Astrocyte of the spinal cord (primary cell): ENCODE data around the gene S100A3.
"Not testable (repeated sequence)": the region's sequence is repeated elsewhere in the genome, so short reads cannot be mapped to it uniquely, and the experiment has no call there.

Experiments
- DNase-seq: peaks from one replicate; pipeline ENCODE4 v3.0.0; 2011; ENCODE audit warnings: low read depth, low spot score
- H3K4me3 ChIP-seq: 2 replicates; pipeline ENCODE4 v1.5.1; 2011; ENCODE audit warnings: low read depth, mild to moderate bottlenecking, low read length, moderate library complexity
- in situ Hi-C: cut with HindIII; loops from 2 replicates; pipeline ENCODE4 v1.10.0; 2017; ENCODE audit warnings: low sequenced_read_pairs
- TF ChIP-seq, protein P1 (sequence below): IDR thresholded peaks from 2 replicates; pipeline ENCODE4 v1.5.1; 2012; ENCODE audit warnings: low read depth, mild to moderate bottlenecking, low read length, inconsistent platforms

Gene S100A3

DNA sequence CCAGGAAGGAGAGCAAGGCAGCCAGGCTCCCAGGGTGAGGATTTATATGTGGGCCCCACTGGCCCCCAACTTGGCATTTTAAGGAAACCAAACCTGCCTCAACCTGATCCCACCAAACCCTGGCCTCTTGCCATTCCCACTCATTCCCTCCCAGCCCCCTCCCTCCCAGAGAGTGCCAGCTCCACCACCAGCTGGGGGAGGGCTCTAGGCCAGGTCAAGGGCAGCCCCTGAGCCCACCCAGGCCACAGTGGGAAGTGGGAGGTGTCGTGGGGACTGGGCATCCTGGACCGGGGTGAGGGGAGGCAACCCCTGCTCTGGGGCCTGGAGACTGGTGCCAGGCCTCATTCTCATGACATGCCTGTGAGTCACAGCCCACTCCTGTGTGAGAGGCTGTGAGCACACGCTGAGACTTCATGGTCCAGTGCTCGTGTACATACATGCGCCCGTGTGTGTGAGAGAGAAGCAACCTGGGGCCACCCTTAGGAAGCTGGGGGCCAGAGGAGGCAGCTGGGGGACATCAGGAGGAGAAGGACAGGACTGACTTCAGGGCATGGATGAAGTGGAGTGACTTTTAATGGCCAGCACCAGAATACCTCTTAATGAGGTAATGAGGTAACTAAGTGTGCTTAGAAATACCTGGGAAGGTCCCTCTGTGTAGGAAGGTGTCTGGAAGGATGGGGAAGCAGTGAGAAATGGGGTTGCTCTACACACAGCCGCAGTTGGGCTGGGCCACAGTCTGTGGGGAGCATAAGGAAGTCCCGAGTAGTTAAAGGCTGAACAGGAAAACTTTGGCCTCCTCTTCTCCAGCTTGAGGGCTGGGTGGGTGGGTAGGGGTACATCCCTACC, 16.7 kb upstream of the S100A3 start, which contains the start of gene S100A2:
S100A2 (minus strand) TSS at position 316 of the 846 bp plus-strand sequence. CDS start 1,967 bp downstream, outside the sequence.
- H3K4me3 ChIP-seq: no peak within 1 kb of the TSS
- TF ChIP-seq, protein P1, sequence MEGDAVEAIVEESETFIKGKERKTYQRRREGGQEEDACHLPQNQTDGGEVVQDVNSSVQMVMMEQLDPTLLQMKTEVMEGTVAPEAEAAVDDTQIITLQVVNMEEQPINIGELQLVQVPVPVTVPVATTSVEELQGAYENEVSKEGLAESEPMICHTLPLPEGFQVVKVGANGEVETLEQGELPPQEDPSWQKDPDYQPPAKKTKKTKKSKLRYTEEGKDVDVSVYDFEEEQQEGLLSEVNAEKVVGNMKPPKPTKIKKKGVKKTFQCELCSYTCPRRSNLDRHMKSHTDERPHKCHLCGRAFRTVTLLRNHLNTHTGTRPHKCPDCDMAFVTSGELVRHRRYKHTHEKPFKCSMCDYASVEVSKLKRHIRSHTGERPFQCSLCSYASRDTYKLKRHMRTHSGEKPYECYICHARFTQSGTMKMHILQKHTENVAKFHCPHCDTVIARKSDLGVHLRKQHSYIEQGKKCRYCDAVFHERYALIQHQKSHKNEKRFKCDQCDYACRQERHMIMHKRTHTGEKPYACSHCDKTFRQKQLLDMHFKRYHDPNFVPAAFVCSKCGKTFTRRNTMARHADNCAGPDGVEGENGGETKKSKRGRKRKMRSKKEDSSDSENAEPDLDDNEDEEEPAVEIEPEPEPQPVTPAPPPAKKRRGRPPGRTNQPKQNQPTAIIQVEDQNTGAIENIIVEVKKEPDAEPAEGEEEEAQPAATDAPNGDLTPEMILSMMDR: no peak
- DNase-seq: peak; percentile 92
- in situ Hi-C loops: no loop called here

DNA sequence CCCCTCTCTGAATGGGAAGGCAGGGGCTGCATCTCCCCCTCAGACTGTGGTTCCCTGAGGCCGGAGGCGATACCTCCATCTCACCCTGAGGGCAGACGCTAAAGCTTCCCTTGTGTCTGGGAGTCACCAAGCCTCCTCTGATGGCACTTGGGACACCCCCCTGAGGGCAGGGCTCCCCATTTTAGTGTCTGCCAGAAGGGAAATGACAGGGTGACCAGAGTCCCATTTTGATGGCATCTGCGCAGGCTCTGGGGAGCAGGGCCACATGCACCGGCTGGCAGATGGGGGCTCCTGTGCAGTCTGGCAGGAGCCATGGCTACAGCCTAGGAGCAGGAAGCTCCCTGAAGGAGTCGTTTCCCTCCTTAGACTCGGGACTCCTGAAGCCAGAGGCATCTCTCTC, 14.9 kb upstream of the S100A3 start:
- in situ Hi-C loops: no loop called here
- H3K4me3 ChIP-seq: no peak overlapping the region

DNA sequence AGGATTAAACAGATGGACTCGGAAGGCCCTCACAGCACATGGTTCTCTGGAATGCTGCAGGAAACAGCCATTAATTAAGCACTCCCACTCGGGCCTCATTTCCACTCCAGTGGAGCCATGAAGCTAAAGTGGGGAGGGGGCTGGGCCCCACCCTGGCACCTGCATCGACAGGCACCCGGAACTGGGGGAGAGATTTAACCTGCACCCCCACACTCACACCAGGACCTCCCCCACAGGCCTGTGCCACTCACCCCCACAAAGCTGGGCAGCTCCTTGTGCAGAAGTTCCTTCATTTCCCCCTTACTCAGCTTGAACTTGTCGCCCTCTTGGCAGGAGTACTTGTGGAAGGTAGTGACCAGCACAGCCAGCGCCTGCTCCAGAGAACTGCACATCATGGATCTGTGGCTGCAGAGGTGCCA, 14.4 kb upstream of the S100A3 start:
- no peak overlapping the region for H3K4me3 ChIP-seq
- DNase-seq: no peak
- in situ Hi-C loops: no loop called here
- TF ChIP-seq, protein P1: no peak

More for the DNA sequence above, 14.9 kb upstream of the S100A3 start:
- TF ChIP-seq, protein P1: no peak
- no peak for DNase-seq

DNA sequence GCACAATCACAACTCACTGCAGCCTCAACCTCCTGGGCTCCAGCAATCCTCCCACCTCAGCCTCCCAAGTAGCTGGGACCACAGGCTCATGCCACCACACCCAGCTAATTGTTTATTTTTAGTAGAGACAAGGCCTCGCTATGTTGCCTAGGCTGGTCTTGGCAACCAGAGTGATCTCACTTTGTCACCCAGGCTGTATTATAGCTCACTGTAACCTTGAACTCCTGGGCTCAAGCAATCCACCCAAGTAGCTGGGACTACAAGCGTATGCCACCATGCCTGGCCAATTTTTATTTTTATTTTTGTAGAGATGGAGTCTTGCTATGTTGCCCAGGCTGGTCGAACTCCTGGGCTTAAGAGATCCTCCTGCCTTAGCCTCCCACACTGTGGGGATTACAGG, 13.0 kb upstream of the S100A3 start:
- DNase-seq, in situ Hi-C loops, H3K4me3 ChIP-seq: not testable (repeated sequence)

DNA sequence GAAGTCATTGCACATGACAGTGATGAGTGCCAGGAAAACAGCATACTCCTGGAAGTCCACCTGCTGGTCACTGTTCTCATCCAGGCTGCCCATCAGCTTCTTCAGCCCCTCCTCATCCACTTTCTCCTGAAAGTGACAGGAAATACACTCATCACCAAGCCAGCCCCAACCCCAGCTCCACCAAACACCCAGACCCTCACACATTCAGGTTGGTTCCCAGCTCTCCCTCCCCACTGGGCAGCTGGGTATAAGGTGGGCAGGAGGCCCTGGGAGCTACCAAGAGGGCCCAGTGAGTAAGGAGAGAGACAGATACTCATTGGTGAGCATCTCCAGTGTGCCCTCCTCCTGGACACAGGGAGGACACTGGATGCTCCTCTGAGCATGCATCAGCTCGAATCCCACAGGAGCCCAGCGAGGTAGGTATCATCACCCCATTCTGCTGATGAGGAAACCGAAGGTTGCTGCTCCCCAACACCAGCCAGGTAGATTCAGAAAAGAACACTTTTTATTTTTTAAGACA, 12.5 kb upstream of the S100A3 start:
- no peak for DNase-seq
- no peak overlapping the region for H3K4me3 ChIP-seq
- TF ChIP-seq, protein P1: no peak
- in situ Hi-C loops: no loop called here

DNA sequence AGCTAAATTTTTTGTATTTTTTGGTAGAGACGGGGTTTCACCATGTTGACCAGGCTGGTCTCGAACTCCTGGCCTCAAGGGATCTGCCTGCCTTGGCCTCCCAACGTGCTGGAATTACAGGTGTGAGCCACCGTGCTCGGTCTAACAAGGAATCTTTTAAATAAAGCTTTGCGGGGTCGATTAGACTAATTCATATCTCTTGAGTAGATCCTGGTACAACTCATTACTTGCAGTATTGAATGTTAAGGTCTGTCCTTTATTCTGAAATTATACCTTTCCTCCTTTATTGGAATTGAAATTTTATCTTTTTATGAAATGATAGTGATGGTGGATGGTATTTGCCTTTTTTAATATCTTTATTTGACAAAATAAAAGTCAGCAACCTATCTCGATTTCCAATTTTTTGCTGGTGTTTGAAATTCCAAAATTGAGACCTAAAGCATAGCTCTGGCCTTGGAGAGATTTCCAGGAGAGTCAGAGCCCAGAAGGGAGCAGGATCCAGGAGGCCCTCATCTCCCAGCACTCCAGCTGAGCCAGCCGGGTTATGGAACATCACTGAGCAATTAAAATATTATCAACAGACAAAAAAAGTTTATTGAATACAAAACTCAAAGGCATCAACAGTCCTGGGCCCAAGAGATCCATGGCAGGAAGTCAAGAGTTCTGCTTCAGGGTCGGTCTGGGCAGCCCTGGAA, 11.9 kb upstream of the S100A3 start:
- H3K4me3 ChIP-seq: no peak overlapping the region
- DNase-seq: no peak
- TF ChIP-seq, protein P1: no peak
- in situ Hi-C loops: no loop called here

DNA sequence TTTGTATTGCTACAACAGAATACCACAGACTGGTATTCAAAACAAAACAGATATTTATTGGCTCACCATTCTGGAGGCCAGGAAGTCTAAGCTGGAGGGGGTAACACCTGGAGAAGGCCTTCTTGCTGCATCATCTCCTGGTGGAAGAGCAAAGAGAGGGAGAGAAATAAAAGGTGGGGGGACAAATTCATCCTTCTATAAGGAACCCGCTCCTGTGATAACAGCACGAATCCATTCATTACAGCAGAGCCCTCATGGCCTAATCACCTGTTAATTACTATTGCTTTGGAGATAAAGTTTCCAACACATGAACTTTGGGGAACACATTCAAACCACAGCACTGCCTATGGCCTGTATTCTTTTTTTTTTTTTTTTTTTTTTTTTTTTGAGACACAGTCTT, 11.2 kb upstream of the S100A3 start:
- H3K4me3 ChIP-seq: no peak overlapping the region
- DNase-seq: no peak
- in situ Hi-C loops: no loop called here
- TF ChIP-seq, protein P1: no peak
